Measurements from ENCODE around the gene HSD17B12. TPM values are rescaled to one million over a fixed set of nuclear protein-coding genes. Genes with fewer than 3 reads are reported as not detected.

Gene HSD17B12
- total RNA-seq, 4 donors from 2014 or later, result 46.3 to 93.4 (median 60.1) TPM

DNA sequence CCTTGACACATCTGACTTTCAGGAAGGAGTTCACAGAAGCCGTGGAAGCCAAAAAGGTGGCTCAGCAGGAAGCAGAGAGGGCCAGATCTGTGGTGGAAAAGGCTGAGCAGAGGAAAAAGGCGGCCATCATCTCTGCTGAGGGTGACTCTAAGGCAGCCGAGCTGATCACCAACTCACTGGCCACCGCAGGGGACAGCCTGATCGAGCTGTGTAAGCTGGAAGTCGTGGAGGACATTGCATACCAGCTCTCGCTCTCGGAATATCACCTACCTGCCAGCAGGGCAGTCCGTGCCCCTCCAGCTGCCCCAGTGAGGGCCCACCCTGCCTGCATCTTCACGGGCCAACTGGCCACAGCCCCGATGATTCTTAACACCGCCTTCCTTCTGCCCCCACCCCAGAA, 53.7 kb downstream of the HSD17B12 start:
- WGBS, result 98% methylated on average over 12 of the region's 12 CpGs
- H3K9me3 ChIP-seq, result no peaks in the 10 kb centered on the region
- peaks cover 9% of the 10 kb centered on the region for H3K36me3 ChIP-seq
- peaks cover 32% of the 10 kb centered on the region for H3K4me1 ChIP-seq
- DNase-seq (ENCODE audit: low spot score in 2 of 2), result no peak
- H3K4me3 ChIP-seq, result no peak overlapping the region
- TF ChIP-seq POLR2A (IDR thresholded peaks at IDR 0.05) (no peak), POLR2AphosphoS5 (IDR thresholded peaks at IDR 0.05) (no peak), EP300 (IDR thresholded peaks at IDR 0.05) (no peak)
- TF ChIP-seq, protein P1, sequence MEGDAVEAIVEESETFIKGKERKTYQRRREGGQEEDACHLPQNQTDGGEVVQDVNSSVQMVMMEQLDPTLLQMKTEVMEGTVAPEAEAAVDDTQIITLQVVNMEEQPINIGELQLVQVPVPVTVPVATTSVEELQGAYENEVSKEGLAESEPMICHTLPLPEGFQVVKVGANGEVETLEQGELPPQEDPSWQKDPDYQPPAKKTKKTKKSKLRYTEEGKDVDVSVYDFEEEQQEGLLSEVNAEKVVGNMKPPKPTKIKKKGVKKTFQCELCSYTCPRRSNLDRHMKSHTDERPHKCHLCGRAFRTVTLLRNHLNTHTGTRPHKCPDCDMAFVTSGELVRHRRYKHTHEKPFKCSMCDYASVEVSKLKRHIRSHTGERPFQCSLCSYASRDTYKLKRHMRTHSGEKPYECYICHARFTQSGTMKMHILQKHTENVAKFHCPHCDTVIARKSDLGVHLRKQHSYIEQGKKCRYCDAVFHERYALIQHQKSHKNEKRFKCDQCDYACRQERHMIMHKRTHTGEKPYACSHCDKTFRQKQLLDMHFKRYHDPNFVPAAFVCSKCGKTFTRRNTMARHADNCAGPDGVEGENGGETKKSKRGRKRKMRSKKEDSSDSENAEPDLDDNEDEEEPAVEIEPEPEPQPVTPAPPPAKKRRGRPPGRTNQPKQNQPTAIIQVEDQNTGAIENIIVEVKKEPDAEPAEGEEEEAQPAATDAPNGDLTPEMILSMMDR (IDR thresholded peaks at IDR 0.05), result no peak
- no peaks in the 10 kb centered on the region for H3K27me3 ChIP-seq
- no peak overlapping the region for H3K27ac ChIP-seq

- Histone ChIP-seq H3K27me3 (no peaks in the 10 kb centered on the region), H3K4me1 (peaks cover 33% of the 10 kb centered on the region), H3K27ac (no peak overlapping the region), H3K4me3 (no peak overlapping the region), H3K36me3 (peaks cover 9% of the 10 kb centered on the region), H3K9me3 (no peaks in the 10 kb centered on the region)
- 97% methylated on average over 1 of the region's 1 CpG for WGBS
- DNase-seq (ENCODE audit: low spot score in 2 of 2), result no peak
- TF ChIP-seq, protein P1 (IDR thresholded peaks at IDR 0.05), result no peak
- TF ChIP-seq POLR2AphosphoS5 (IDR thresholded peaks at IDR 0.05) (no peak), EP300 (IDR thresholded peaks at IDR 0.05) (no peak), POLR2A (IDR thresholded peaks at IDR 0.05) (no peak)
Observed at GRCh38 chr11:43735115-43735514, 54.6 kb downstream of the HSD17B12 start.

GRCh38 chr11:43735961-43736360, 55.4 kb downstream of the HSD17B12 start:
- DNase-seq (ENCODE audit: low spot score in 2 of 2), result no peak
- no peaks in the 10 kb centered on the region for H3K27me3 ChIP-seq
- no peak overlapping the region for H3K4me3 ChIP-seq
- no peak overlapping the region for H3K27ac ChIP-seq
- peaks cover 9% of the 10 kb centered on the region for H3K36me3 ChIP-seq
- H3K4me1 ChIP-seq, result peaks cover 33% of the 10 kb centered on the region
- WGBS, result 43% methylated on average over 4 of the region's 4 CpGs
- no peak for TF ChIP-seq EP300 (IDR thresholded peaks at IDR 0.05)
- TF ChIP-seq, protein P1 (IDR thresholded peaks at IDR 0.05), result no peak
- TF ChIP-seq POLR2AphosphoS5 (IDR thresholded peaks at IDR 0.05), result no peak
- TF ChIP-seq POLR2A (IDR thresholded peaks at IDR 0.05), result no peak
- H3K9me3 ChIP-seq, result no peaks in the 10 kb centered on the region

DNA sequence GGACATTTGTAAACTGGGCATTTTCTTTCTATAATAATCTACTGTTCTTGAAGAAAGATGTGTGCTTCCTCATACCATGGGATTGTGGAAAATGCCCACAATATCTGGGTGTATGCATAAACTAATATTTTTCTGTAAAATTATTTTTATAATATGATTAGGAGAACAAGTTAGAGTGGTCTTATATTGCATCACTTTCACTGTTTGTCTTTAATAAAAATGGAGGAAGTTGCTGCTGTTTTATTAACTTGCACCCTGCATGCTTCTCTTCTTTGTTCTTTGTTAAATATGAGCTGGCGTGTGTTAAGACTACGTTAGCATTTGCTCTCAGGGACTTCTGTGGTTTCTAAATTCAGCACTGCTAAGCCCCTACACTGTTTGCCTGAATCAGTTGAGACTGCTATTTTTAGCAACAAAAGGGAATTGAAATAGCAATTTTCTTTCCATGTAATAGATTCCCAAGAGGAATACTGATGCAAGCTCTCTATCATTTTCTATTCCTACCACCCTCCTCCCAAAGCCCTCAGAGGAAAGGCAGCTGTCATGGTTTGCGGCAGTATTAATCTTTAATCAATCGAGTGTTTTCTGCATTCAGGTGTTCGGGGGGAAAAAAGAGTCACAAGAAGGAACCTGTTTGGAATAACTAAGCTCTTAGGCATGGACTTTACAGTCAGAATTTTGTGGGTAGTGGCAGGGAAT, 56.1 kb downstream of the HSD17B12 start:
- no peak for DNase-seq (ENCODE audit: low spot score in 2 of 2)
- peaks cover 33% of the 10 kb centered on the region for H3K4me1 ChIP-seq
- no peaks in the 10 kb centered on the region for H3K27me3 ChIP-seq
- H3K36me3 ChIP-seq, result peaks cover 9% of the 10 kb centered on the region
- no peak overlapping the region for H3K27ac ChIP-seq
- H3K4me3 ChIP-seq, result no peak overlapping the region
- TF ChIP-seq, protein P1 (IDR thresholded peaks at IDR 0.05), result no peak
- no peak for TF ChIP-seq EP300 (IDR thresholded peaks at IDR 0.05)
- no peak for TF ChIP-seq POLR2A (IDR thresholded peaks at IDR 0.05)
- no peak for TF ChIP-seq POLR2AphosphoS5 (IDR thresholded peaks at IDR 0.05)
- H3K9me3 ChIP-seq, result no peaks in the 10 kb centered on the region
- 33% methylated on average over 5 of the region's 5 CpGs for WGBS

DNA sequence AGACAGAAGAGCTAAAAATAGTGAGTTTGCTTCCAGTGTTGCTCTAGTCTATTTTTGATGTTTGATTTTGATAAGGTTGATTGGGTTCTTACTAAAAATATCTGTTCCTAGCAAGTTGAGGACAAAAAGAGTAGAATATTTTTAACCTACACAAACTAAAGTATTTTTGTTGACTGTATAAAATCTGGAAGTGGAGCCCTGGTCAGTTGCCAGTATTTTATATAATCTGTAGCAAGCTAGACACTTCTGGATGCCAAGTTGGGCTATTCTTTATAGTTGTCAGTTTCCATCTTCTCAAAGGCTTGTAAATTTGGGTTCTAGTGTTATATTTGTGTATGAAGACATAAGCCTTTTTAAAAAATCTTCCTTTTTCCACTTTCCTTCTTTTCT, 56.7 kb downstream of the HSD17B12 start:
- TF ChIP-seq, protein P1 (IDR thresholded peaks at IDR 0.05), result no peak
- no peak for TF ChIP-seq POLR2A (IDR thresholded peaks at IDR 0.05)
- no peak for TF ChIP-seq POLR2AphosphoS5 (IDR thresholded peaks at IDR 0.05)
- TF ChIP-seq EP300 (IDR thresholded peaks at IDR 0.05), result no peak
- H3K4me3 ChIP-seq, result no peak overlapping the region
- DNase-seq (ENCODE audit: low spot score in 2 of 2), result no peak
- no peak overlapping the region for H3K27ac ChIP-seq
- H3K4me1 ChIP-seq, result peaks cover 33% of the 10 kb centered on the region
- no peaks in the 10 kb centered on the region for H3K27me3 ChIP-seq
- peaks cover 9% of the 10 kb centered on the region for H3K36me3 ChIP-seq
- H3K9me3 ChIP-seq, result no peaks in the 10 kb centered on the region
